ENCODE data around the gene CNTNAP5.

Gene CNTNAP5

GRCh38 chr2:124647663-124648062 is 622.6 kb downstream of the CNTNAP5 start:
- H3K4me3 ChIP-seq (ENCODE audit: low read length) = no peak overlapping the region
- no peak for TF ChIP-seq ZNF274 (IDR thresholded peaks at IDR 0.05; ENCODE audit: low read depth, low read length)

DNA sequence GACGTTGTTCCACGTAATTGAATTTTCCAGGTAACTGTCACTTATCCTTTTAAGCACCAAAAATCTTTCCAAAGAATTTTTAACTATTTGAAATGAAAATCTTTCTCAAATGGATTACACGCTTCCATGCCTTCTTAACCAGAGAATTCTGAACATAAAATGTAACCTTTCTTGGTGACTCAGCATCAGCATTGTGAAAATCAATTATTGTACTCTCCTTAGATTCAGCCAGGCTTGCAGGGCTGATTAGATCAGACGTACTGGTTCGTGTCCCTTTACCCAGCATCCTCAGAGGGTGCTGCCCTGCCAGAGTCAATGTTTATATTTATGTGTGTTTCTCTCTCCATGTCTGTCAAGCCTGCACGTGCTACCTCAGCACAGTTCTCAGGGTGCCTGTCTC is 623.9 kb downstream of the CNTNAP5 start:
- TF ChIP-seq ZNF274 (IDR thresholded peaks at IDR 0.05; ENCODE audit: low read depth, low read length) = no peak

GRCh38 chr2:124652099-124652498 is 627.0 kb downstream of the CNTNAP5 start:
- no peak for TF ChIP-seq ZNF274 (IDR thresholded peaks at IDR 0.05; ENCODE audit: low read depth, low read length)
- H3K4me3 ChIP-seq (ENCODE audit: low read length) = no peak overlapping the region

More for the DNA sequence above, 623.9 kb downstream of the CNTNAP5 start:
- no peak overlapping the region for H3K4me3 ChIP-seq (ENCODE audit: low read length)

DNA sequence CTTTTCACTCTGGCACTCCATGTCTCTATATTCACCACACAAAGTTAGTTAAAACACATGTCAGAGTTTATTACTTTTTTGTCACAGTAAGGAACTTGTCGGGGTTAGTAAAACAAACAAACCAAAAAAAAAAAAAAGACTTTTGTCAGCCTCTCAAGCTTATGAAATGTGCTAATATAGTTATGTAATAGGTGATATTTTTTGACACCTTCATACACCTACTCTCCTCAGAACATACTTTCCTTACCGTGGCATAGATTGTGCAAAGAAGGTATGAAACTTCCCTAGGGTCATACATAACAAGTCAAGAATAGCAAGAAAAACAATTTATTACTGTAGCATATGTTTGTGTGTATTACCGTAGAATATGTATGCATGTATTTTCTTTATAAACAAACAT is 633.3 kb downstream of the CNTNAP5 start:
- no peak overlapping the region for H3K4me3 ChIP-seq (ENCODE audit: low read length)
- no peak for TF ChIP-seq ZNF274 (IDR thresholded peaks at IDR 0.05; ENCODE audit: low read depth, low read length)

DNA sequence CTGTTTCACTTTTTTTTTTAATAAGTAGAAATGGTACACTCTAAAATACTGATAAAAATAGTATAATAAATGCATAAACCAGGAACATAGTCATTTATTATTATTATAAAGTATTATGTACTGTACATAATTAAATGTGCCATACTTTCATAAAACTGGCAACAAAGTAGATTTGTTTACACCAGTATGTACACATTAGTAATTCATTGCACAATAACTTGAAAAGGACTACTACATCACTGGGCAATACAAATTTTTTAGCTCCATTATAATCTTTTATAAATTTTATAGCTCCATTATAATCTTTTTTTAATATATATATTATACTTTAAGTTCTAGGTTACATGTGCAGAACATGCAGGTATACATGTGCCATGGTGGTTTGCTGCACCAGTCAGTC is 636.5 kb downstream of the CNTNAP5 start:
- TF ChIP-seq ZNF274 (IDR thresholded peaks at IDR 0.05; ENCODE audit: low read depth, low read length) = no peak
- H3K4me3 ChIP-seq (ENCODE audit: low read length) = no peak overlapping the region

GRCh38 chr2:124662946-124663644 is 638.0 kb downstream of the CNTNAP5 start:
- H3K4me3 ChIP-seq (ENCODE audit: low read length) = no peak overlapping the region
- TF ChIP-seq ZNF274 (IDR thresholded peaks at IDR 0.05; ENCODE audit: low read depth, low read length) = no peak

DNA sequence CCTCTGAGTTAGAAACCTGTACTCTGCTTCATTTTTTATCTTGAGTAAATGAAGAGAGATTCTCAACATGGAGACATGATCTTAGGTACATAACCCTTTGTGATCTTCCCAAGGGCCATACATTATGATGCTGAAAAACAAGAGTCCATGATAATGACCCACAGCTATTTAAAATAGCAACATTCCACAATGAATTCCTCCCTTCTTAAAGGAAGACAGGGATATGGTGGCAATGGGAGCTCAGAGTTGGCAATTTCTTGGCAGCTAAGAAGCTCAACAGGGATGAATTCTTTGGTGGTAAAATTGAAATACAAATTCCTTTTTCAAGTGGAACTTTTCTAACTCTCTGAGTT is 638.5 kb downstream of the CNTNAP5 start:
- TF ChIP-seq ZNF274 (IDR thresholded peaks at IDR 0.05; ENCODE audit: low read depth, low read length) = no peak
- no peak overlapping the region for H3K4me3 ChIP-seq (ENCODE audit: low read length)

DNA sequence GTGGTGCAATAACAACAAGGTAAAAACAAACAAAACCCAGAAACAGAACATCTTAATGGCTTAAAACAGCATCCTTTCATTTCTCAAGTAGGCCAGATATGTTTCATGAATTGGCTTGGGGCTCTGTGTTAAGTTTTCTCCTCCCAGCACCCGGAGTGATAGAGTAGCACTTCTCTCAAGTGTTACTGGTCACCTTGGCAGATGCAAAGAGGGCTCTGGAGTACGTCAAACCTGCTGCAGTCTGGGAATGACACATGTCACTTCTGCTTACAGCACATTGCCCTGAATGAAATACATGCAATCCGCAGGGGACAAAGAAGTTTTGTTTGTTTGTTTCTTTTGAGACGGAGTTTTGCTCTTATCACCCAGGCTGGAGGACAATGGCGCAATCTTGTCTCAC is 639.3 kb downstream of the CNTNAP5 start:
- no peak for TF ChIP-seq ZNF274 (IDR thresholded peaks at IDR 0.05; ENCODE audit: low read depth, low read length)
- H3K4me3 ChIP-seq (ENCODE audit: low read length) = no peak overlapping the region

- TF ChIP-seq ZNF274 (IDR thresholded peaks at IDR 0.05; ENCODE audit: low read depth, low read length) = no peak
- H3K4me3 ChIP-seq (ENCODE audit: low read length) = no peak overlapping the region
Measured at GRCh38 chr2:124666976-124667375, 641.9 kb downstream of the CNTNAP5 start.

GRCh38 chr2:124668161-124668560 is 643.1 kb downstream of the CNTNAP5 start:
- TF ChIP-seq ZNF274 (IDR thresholded peaks at IDR 0.05; ENCODE audit: low read depth, low read length) = no peak
- H3K4me3 ChIP-seq (ENCODE audit: low read length) = no peak overlapping the region

GRCh38 chr2:124670187-124670586 is 645.1 kb downstream of the CNTNAP5 start:
- no peak overlapping the region for H3K4me3 ChIP-seq (ENCODE audit: low read length)
- TF ChIP-seq ZNF274 (IDR thresholded peaks at IDR 0.05; ENCODE audit: low read depth, low read length) = no peak

- TF ChIP-seq ZNF274 (IDR thresholded peaks at IDR 0.05; ENCODE audit: low read depth, low read length) = no peak
Measured at GRCh38 chr2:124678043-124678442, 653.0 kb downstream of the CNTNAP5 start.

GRCh38 chr2:124683536-124684428 is 658.7 kb downstream of the CNTNAP5 start:
- no peak overlapping the region for H3K4me3 ChIP-seq (ENCODE audit: low read length)
- no peak for TF ChIP-seq ZNF274 (IDR thresholded peaks at IDR 0.05; ENCODE audit: low read depth, low read length)

More at GRCh38 chr2:124678043-124678442, 653.0 kb downstream of the CNTNAP5 start:
- no peak overlapping the region for H3K4me3 ChIP-seq (ENCODE audit: low read length)

DNA sequence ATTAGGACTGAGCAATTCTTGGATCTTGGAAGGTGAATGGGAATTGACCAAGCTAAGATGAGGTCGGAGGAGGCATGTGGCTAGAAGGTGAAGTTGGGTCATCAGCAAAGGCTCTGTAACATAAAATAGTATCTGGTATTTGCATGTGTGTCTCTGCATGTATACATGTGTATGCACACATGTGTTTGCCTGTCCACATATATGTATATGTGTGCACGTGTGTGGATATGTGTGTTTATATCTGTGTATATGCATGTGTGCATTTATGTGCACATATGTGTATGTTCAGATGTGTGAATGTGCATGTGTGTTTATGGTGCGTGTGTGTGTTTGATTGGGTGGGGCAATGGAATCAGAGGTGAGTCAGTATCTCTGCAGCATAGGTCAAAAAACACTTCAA is 664.3 kb downstream of the CNTNAP5 start:
- no peak for TF ChIP-seq ZNF274 (IDR thresholded peaks at IDR 0.05; ENCODE audit: low read depth, low read length)
- no peak overlapping the region for H3K4me3 ChIP-seq (ENCODE audit: low read length)

GRCh38 chr2:124692216-124692615 is 667.1 kb downstream of the CNTNAP5 start:
- H3K4me3 ChIP-seq (ENCODE audit: low read length) = no peak overlapping the region
- no peak for TF ChIP-seq ZNF274 (IDR thresholded peaks at IDR 0.05; ENCODE audit: low read depth, low read length)
